GM19193 (cell line): ENCODE measurements around the gene DPYD.

ENCODE experiments used
- POLR2A ChIP-seq: IDR thresholded peaks from 4 replicates; pipeline ENCODE4 v1.6.1; 2011; ENCODE audit not compliant: insufficient read depth, insufficient read length; ENCODE audit errors: extremely low read depth

Gene DPYD

GRCh38 chr1:97488530-97488929, 432.3 kb downstream of the DPYD start:
- TF ChIP-seq POLR2A, result no peak

GRCh38 chr1:97482022-97482421, 438.8 kb downstream of the DPYD start:
- TF ChIP-seq POLR2A, result no peak

- TF ChIP-seq POLR2A, result no peak
Observed at GRCh38 chr1:97467445-97467844, 453.4 kb downstream of the DPYD start.

GRCh38 chr1:97464305-97464704, 456.5 kb downstream of the DPYD start:
- no peak for TF ChIP-seq POLR2A

GRCh38 chr1:97461782-97462181, 459.1 kb downstream of the DPYD start:
- TF ChIP-seq POLR2A, result no peak

DNA sequence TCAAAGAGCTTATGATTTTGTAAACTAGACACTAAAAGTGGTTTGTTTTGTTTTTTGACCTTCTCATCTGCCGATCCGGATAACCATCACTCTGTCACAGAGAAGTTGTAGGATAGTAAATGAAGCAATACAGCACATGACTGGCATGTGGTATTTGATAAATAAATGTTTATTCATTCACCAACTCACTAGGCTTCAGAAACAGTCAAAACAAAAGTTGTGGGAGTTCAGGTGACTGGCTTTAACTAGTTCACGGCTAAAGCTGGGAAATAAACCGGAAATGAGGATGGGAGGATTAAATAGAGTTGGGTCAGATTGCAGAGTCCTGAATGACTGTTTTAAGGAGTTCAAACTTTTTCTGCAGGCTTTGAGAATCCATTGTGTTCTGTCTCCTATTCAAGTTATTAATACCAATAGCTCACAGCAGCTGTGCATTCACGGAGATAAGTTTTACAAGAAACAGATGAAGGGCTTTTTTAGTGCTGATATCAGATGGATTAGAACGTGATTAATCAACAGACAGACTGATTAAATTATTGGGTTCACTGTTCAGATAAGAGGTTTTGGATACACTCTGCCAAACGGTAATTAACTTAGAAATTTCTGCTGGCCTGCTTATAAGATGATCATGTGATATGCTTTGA, 463.3 kb downstream of the DPYD start:
- no peak for TF ChIP-seq POLR2A

DNA sequence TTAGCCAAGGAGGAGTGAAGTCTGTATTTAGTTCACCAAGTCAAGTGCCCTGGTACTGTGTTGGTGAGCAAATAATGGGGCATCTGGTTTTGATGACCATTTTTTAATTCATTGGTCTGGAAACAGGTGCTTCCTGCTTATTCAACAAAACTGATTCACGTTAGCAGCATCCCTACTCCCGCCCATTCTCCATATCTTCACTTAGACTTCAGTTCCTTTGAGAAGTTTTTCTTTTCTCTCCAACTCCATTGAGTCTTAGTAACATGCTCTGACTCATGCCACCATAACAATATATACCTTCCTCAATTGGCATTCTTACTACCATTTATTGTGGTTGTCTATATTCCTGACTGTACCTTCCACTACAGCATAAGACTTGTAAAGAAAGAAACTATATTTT, 468.9 kb downstream of the DPYD start:
- TF ChIP-seq POLR2A, result no peak

DNA sequence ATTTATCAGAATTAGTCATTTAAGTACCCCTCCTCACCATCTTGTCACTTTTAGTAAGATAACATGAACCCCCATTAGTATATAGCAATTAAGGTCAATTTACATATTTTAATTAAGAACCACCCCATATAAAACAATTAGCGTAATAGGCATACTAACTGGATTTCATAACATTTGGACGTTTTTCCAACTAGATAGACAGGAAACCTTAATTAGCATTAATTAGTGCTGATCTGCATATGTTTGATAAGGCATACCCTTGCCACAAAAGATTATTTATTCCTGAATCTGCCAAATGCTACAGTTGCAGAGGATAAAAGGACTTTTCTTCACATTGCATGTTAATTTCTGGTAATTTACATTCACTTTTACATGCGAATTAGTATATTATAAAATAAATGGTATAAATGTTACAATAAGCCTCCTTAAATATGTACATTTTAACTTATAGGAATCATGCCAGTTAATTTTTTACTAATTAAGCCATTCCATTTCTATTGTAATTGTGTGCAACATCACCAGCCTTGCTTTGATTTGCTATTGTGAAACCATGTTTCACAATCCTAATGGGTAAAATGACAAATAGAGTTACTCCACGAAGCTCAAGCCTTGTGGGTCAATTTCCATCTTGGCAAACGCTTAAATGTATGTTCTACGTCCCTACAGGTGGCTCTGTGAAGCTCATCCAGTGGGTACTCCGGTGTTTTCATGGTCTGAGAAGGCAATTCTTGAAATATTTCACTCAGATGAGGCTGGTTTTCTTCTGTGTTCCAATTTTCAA, 469.6 kb downstream of the DPYD start:
- TF ChIP-seq POLR2A, result no peak

DNA sequence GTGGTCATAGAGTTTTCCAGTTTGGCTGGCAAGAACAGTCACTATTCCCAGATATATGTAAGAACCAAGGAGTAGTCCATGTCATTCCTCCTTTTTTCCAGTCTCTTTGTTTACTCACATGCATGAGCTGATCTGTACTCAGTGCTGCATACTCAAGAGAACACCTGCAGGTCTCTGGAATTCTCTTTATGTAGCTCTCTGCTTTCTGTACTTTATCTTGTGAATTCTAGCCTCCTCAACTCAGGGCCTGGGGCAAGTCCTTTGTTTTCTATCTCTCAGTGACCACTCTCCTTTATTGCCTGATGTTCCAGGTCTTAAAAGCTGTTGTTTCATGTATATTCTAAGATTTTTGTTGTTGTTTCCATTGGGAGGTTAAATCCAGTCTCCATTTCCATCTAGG, 478.9 kb downstream of the DPYD start:
- TF ChIP-seq POLR2A, result no peak

- TF ChIP-seq POLR2A, result no peak
Observed at GRCh38 chr1:97433824-97434177, 487.0 kb downstream of the DPYD start.

GRCh38 chr1:97433094-97433823, 487.6 kb downstream of the DPYD start:
- TF ChIP-seq POLR2A, result no peak

DNA sequence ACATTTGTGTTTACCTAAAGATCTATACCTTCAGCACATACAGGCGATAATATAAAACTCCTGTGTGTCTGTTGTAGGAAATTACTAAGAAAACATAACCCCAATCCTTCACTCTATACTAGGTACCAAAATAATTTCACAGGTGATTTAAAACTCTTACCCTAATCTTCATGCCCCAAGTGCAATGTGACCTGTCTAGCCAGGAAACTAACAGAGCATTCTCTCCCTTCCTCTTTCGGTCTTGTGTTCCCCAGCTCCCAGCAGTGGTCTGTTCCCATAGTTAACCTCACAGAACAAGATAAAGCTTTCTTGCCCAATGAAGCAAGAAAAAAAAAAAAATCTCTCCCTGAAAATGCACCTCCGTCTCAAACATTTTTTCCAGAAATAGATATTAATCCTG, 493.5 kb downstream of the DPYD start:
- TF ChIP-seq POLR2A, result no peak

GRCh38 chr1:97424209-97424608, 496.6 kb downstream of the DPYD start:
- no peak for TF ChIP-seq POLR2A

GRCh38 chr1:97423403-97423802, 497.4 kb downstream of the DPYD start:
- TF ChIP-seq POLR2A, result no peak

- no peak for TF ChIP-seq POLR2A
Observed at GRCh38 chr1:97417661-97418060, 503.2 kb downstream of the DPYD start.
